HepG2 (cell line): ENCODE measurements around the gene CEBPG. TPM values are rescaled to one million over a fixed set of nuclear protein-coding genes. Genes with fewer than 3 reads are reported as not detected.

ENCODE experiments used
- CEBPB ChIP-seq: IDR thresholded peaks from 2 replicates; pipeline ENCODE4 v1.6.1; 2011; ENCODE audit warnings: low read depth, low read length, improper control_type of control experiment, borderline replicate concordance
- HOXA7 ChIP-seq: sonication (generic); formaldehyde crosslinking; IDR thresholded peaks from 2 replicates; pipeline ENCODE4 v1.8.1; 2022; ENCODE audit warnings: mild to moderate bottlenecking, missing genetic modification reagents, moderate library complexity
- KDM2A ChIP-seq: sonication (generic); formaldehyde crosslinking; IDR thresholded peaks from 2 replicates; pipeline ENCODE4 v1.4.0; 2020; ENCODE audit warnings: low read depth, missing genetic modification reagents, borderline replicate concordance
- KDM5A ChIP-seq: fragments of 200-600 bp; sonication (generic); IDR thresholded peaks from 2 replicates; pipeline ENCODE4 v1.7.0; 2018; ENCODE audit warnings: antibody characterized with exemption, mild to moderate bottlenecking, low read length, borderline replicate concordance
- KIAA2018 ChIP-seq: sonication (generic); formaldehyde crosslinking; IDR thresholded peaks from 2 replicates; pipeline ENCODE4 v1.5.0; 2020; ENCODE audit warnings: mild to moderate bottlenecking, missing genetic modification reagents, borderline replicate concordance
- LCORL ChIP-seq, 2 experiments: fragments of 450-650 bp in 1 of 2; sonication (generic) in 1 of 2; formaldehyde crosslinking in 1 of 2; IDR thresholded peaks; 2 replicates each; pipeline versions ENCODE4 v1.5.0 to v1.6.1; 2017 to 2020; ENCODE audit warnings: antibody characterized with exemption in 1 of 2, missing genetic modification reagents in 1 of 2
- MYC ChIP-seq: sonication (generic); formaldehyde crosslinking; IDR thresholded peaks from 2 replicates; pipeline ENCODE4 v1.9.0; 2021; ENCODE audit warnings: missing genetic modification reagents, borderline replicate concordance
- NR2F6 ChIP-seq, 2 experiments: IDR thresholded peaks; 2 replicates each; pipeline ENCODE4 v1.6.1; 2016; ENCODE audit warnings: antibody characterized with exemption in 1 of 2, mild to moderate bottlenecking in 1 of 2
- PATZ1 ChIP-seq: sonication (generic); formaldehyde crosslinking; IDR thresholded peaks from 2 replicates; pipeline ENCODE4 v1.4.0; 2020; ENCODE audit warnings: missing genetic modification reagents
- RFX5 ChIP-seq: IDR thresholded peaks from 2 replicates; pipeline ENCODE4 v1.6.1; 2011; ENCODE audit warnings: low read depth, low read length, improper control_type of control experiment
- SIX1 ChIP-seq: sonication (generic); formaldehyde crosslinking; IDR thresholded peaks from 2 replicates; pipeline ENCODE4 v1.4.0; 2020; ENCODE audit warnings: missing genetic modification reagents, borderline replicate concordance
- SRSF1 ChIP-seq: fragments of 200-400 bp; formaldehyde crosslinking; optimal IDR thresholded peaks from 2 replicates; pipeline ENCODE3; 2017; ENCODE audit warnings: mild to moderate bottlenecking, low read depth, low read length, moderate library complexity
- TBX3 ChIP-seq: fragments of 450-650 bp; IDR thresholded peaks from 2 replicates; pipeline ENCODE4 v1.6.1; 2017; ENCODE audit warnings: antibody characterized with exemption, mild to moderate bottlenecking, inconsistent platforms, borderline replicate concordance
- ZBTB20 ChIP-seq: sonication (generic); formaldehyde crosslinking; IDR thresholded peaks from 2 replicates; pipeline ENCODE4 v1.8.1; 2023; ENCODE audit warnings: missing genetic modification reagents, low read depth, mild to moderate bottlenecking, borderline replicate concordance
- ZFP91 ChIP-seq: sonication (generic); formaldehyde crosslinking; IDR thresholded peaks from 2 replicates; pipeline ENCODE4 v1.9.0; 2022; ENCODE audit warnings: missing genetic modification reagents, mild to moderate bottlenecking, borderline replicate concordance
- ZMYM4 ChIP-seq: sonication (generic); formaldehyde crosslinking; IDR thresholded peaks from 2 replicates; pipeline ENCODE4 v1.8.1; 2023; ENCODE audit warnings: mild to moderate bottlenecking, missing genetic modification reagents
- polyA plus RNA-seq, 8 experiments: library from polyadenylated mRNA; depleted of rRNA in 3 of 8; stranded (reverse) in 7 of 8; unstranded in 1 of 8; fragments of >200 nt; fragmentation: Illumina TruSeq in 4 of 8; extraction: Trizol in 4 of 8; gene quantifications; 2 replicates each; pipeline versions ENCODE4 v1.2.1 to v1.2.3, GENCODE V29; 2011 to 2016; ENCODE audit warnings: low read depth in 4 of 8, missing spikeins in 1 of 8, mixed read lengths in 1 of 8; ENCODE audit not compliant: insufficient read depth in 1 of 8
- total RNA-seq, 5 experiments: library from RNA; depleted of rRNA; stranded (reverse); fragments of >200 nt; fragmentation: Illumina TruSeq; extraction: Trizol; gene quantifications; 2 replicates each; pipeline ENCODE4 v1.2.3, GENCODE V29; 2016; ENCODE audit warnings: low read depth in 1 of 5

CEBPG gene
- total and polyA plus RNA-seq, 2 of the 13 experiments (the other 11 are each of a cell fraction or from before 2014, with no cell fraction given), result 25.7 to 34.3 TPM

- no peak for TF ChIP-seq KIAA2018 (CRISPR knock-in tag)
- no peak for TF ChIP-seq TBX3
- TF ChIP-seq ZBTB20, result no peak
- TF ChIP-seq KDM2A (CRISPR knock-in tag), result no peak
- TF ChIP-seq HOXA7 (CRISPR knock-in tag), result no peak
- peak; percentile 99 for TF ChIP-seq PATZ1 (CRISPR knock-in tag)
- TF ChIP-seq SRSF1, result peak; percentile 71
- TF ChIP-seq NR2F6 (IDR thresholded peaks at IDR 0.05), result 0 out of 2 replicates have a peak, but pooled peaks have one; percentile 15
- no peak for TF ChIP-seq NR2F6 (CRISPR knock-in tag; IDR thresholded peaks at IDR 0.05)
- no peak for TF ChIP-seq ZMYM4 (CRISPR knock-in tag)
- peak; percentile 13; the same call in 1 of the 2 replicates for TF ChIP-seq MYC (CRISPR knock-in tag)
- TF ChIP-seq RFX5, result no peak
- no peak for TF ChIP-seq LCORL (IDR thresholded peaks at IDR 0.05)
- 0 out of 2 replicates have a peak, but pooled peaks have one; percentile 42 for TF ChIP-seq LCORL (CRISPR knock-in tag; IDR thresholded peaks at IDR 0.05)
- TF ChIP-seq ZFP91 (CRISPR knock-in tag), result peak; percentile 52; the same call in 1 of the 2 replicates
- no peak for TF ChIP-seq SIX1 (CRISPR knock-in tag)
- TF ChIP-seq CEBPB, result peak; percentile 93
- no peak for TF ChIP-seq KDM5A
Observed at GRCh38 chr19:33390101-33390907, 16.8 kb downstream of the CEBPG start (continued).
